Purkinje cell (primary cell): ENCODE measurements around the gene BAZ2B. TPM values are rescaled to one million over a fixed set of nuclear protein-coding genes. Genes with fewer than 3 reads are reported as not detected.

Source experiments
- polyA plus RNA-seq: library from polyadenylated mRNA; unstranded; fragments of >200 nt; fragmentation: Nextera tagmentation; gene quantifications from 2 replicates; pipeline ENCODE4 v1.2.1, GENCODE V29; 2014

Gene BAZ2B, protein sequence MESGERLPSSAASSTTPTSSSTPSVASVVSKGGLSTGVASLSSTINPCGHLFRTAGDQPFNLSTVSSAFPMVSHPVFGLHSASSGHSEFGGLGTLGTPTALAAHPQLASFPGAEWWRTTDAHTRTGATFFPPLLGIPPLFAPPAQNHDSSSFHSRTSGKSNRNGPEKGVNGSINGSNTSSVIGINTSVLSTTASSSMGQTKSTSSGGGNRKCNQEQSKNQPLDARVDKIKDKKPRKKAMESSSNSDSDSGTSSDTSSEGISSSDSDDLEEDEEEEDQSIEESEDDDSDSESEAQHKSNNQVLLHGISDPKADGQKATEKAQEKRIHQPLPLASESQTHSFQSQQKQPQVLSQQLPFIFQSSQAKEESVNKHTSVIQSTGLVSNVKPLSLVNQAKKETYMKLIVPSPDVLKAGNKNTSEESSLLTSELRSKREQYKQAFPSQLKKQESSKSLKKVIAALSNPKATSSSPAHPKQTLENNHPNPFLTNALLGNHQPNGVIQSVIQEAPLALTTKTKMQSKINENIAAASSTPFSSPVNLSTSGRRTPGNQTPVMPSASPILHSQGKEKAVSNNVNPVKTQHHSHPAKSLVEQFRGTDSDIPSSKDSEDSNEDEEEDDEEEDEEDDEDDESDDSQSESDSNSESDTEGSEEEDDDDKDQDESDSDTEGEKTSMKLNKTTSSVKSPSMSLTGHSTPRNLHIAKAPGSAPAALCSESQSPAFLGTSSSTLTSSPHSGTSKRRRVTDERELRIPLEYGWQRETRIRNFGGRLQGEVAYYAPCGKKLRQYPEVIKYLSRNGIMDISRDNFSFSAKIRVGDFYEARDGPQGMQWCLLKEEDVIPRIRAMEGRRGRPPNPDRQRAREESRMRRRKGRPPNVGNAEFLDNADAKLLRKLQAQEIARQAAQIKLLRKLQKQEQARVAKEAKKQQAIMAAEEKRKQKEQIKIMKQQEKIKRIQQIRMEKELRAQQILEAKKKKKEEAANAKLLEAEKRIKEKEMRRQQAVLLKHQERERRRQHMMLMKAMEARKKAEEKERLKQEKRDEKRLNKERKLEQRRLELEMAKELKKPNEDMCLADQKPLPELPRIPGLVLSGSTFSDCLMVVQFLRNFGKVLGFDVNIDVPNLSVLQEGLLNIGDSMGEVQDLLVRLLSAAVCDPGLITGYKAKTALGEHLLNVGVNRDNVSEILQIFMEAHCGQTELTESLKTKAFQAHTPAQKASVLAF (N-terminal part only)
- 23.7 and 24.2 TPM in 2 replicates for polyA plus RNA-seq

DNA sequence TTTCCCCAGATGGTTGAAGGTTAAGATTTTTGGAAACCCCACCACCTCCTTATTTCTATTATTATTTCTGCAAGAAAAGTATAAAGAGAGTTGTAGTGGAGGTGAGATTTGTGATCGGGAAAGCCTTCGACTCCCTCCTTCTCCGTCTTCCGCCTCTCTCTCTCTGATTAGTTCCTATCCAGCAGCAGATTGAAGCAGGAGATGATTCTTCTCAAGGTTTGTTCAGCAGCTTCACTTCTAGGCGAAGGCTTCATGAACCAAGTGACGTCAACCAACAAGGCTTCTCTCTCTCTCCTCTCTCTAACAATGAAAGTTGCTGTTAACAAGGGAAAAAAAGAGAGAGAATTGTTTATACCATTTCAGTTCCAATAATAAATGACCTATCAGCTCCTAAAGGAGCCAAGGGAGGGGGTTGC, at the start of gene BAZ2B:
BAZ2B (minus strand) TSS at position 263 of the 416 bp plus-strand sequence. CDS start 137,829 bp downstream, outside the sequence.

DNA sequence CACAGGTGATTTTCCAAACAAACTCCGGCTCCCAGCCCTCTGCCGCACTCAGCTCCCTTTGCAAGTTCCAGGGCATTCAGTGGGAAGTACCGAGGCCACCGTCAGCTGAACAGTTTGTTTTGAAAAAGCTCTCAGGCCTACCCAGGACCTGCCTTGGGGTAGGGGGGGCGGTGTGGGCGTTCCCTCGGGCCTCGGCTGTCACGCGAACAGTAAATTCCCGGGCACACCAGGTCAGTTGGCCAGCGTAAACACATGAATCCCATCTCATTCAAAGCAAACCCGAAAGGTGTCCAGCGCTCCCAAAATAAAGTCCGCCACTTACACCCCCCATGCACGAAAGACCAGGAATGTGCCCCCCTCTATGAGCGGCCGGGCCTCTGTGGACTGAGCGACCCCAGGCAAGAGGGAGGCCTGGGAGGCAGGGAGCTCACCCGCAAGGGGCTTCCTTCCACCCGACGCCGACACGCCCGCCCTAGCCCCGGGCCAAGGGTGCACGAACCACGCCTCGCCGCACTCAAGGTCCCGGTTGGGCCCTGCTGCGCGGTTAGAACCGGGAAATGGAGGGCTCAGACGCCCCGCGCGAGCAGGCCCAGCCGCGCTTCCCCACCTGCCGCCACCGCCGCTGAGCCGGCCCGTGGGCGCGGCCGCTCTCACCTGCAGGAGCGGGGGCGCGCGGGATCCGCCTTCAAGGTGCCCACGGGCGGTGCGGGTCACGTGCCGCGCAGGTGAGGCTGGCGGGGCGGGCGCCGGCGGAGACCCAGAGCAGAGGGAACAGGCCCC, 330.2 kb downstream of the BAZ2B start, which contains the start of gene WDSUB1:
WDSUB1 (minus strand) TSS at position 775 of the 780 bp plus-strand sequence. CDS start 3,634 bp downstream, outside the sequence.

Other genes starting within 250 kb of the BAZ2B start
- gene MARCHF7, start 96.0 kb upstream of the BAZ2B start, polyA plus RNA-seq, result 213 and 251 TPM in 2 replicates
- 3.3 and 5.9 TPM in 2 replicates for gene CD302, start 181.7 kb upstream of the BAZ2B start, polyA plus RNA-seq